ENCODE data around the gene AKAP10. TPM values are rescaled to one million over a fixed set of nuclear protein-coding genes. Genes with fewer than 3 reads are reported as not detected.
A peak's percentile ranks its signal among the peaks of the same experiment; 100 is the strongest.

Gene AKAP10
- polyA plus RNA-seq, 3 donors = 13.1 to 62.6 (median 15.4) TPM

DNA sequence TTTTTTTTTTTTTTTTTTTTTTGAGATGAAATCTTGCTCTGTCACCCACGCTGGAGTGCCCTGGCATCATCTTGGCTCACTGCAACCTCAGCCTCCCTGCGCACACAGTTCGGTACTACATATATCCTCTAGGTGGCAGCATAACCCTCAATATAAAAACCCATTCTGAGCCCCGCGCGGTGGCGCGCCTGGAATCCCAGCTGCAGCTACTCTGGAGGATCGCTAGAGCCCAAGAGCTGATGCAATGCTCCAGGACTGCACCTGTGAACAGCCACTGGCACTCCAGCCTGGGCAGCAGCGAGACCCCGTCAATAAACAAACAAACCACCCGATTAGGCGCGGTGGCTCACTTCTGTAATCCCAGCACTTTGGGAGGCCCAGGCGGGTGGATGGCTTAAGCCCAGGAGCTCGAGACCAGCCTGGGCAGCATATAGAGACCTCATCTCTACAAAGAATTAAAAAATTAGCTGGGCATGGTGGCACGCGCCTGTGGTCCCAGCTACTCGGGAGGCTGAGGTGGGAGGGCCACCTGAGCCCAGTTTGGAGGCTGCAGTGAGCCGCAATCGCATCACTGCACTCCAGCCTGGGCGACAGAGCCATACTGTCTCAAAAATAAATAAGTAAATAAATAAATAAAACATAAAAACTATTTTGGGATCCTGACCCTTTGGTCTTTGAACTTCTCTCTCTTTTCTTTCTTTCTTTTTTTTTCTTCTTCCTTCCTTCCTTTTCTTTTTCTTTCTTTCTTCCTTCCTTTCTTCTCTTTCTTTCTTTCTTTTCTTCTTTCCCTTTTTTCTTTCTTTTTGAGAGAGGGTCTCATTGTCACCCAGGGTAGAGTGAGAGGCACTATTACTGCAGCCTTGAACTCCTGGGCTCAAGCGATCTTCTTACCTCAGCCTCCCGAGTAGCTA is 15.4 kb upstream of the AKAP10 start:
- 1% methylated on average over 15 of the region's 24 CpGs for WGBS (ENCODE audit: insufficient coverage)
- H3K36me3 ChIP-seq (replicated peaks in 1 of 2; ENCODE audit: control insufficient read depth in 1 of 2, insufficient read depth in 2 of 2, low read length in 2 of 2) = no peaks in the 10 kb centered on the region
- no peaks in the 10 kb centered on the region for H4K20me1 ChIP-seq (ENCODE audit: insufficient read depth, low read length)
- no peak overlapping the region for H3K27ac Mint-ChIP-seq
- H3K4me3 Mint-ChIP-seq = peak overlapping the region in 1 of 2 donors; percentile 69
- peaks cover 1 to 10% (median 1%) of the 10 kb centered on the region in 3 donors for H3K27me3 Mint-ChIP-seq (ENCODE audit: low read depth in 3 of 3)
- H3K4me1 ChIP-seq (ENCODE audit: control insufficient read depth in 1 of 2, insufficient read depth in 2 of 2, low read length in 2 of 2) = peaks cover 7 to 10% of the 10 kb centered on the region in 2 donors
- H3K9me3 ChIP-seq (replicated peaks in 1 of 2; ENCODE audit: control insufficient read depth in 1 of 2, insufficient read depth in 1 of 2, low read length in 2 of 2) = no peaks in the 10 kb centered on the region
- H3K9me3 Mint-ChIP-seq = no peaks in the 10 kb centered on the region
- H3K4me1 Mint-ChIP-seq = peaks cover 8% of the 10 kb centered on the region
- H3K4me2 ChIP-seq (replicated peaks; ENCODE audit: extremely low read depth, low read length, poor library complexity, severe bottlenecking) = peak overlapping the region; percentile 52
- H3K79me2 ChIP-seq (ENCODE audit: insufficient read depth, low read length) = no peaks in the 10 kb centered on the region
- intact Hi-C loops (cut with micrococcal nuclease) = loop anchor here (2.0 to 10.0 kb wide), 3 partner anchors 124 to 322 kb away; no protein-coding TSS in a partner anchor
- peak; percentile 71 to 80 (median 73) for DNase-seq
- no peak overlapping the region for H3K4me3 ChIP-seq (replicated peaks in 1 of 3; ENCODE audit: low read depth in 2 of 3, low read length in 3 of 3)
- H2AFZ ChIP-seq (ENCODE audit: insufficient read depth, low read depth, low read length, poor library complexity, severe bottlenecking) = no peak overlapping the region
- no peak overlapping the region for H3K27ac ChIP-seq (ENCODE audit: low read depth in 1 of 2, low read length in 2 of 2)
- TF ChIP-seq, protein P1, sequence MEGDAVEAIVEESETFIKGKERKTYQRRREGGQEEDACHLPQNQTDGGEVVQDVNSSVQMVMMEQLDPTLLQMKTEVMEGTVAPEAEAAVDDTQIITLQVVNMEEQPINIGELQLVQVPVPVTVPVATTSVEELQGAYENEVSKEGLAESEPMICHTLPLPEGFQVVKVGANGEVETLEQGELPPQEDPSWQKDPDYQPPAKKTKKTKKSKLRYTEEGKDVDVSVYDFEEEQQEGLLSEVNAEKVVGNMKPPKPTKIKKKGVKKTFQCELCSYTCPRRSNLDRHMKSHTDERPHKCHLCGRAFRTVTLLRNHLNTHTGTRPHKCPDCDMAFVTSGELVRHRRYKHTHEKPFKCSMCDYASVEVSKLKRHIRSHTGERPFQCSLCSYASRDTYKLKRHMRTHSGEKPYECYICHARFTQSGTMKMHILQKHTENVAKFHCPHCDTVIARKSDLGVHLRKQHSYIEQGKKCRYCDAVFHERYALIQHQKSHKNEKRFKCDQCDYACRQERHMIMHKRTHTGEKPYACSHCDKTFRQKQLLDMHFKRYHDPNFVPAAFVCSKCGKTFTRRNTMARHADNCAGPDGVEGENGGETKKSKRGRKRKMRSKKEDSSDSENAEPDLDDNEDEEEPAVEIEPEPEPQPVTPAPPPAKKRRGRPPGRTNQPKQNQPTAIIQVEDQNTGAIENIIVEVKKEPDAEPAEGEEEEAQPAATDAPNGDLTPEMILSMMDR (IDR thresholded peaks at IDR 0.05) = peak; percentile 78
- H3K9ac ChIP-seq (ENCODE audit: insufficient read depth, low read length, poor library complexity, severe bottlenecking) = no peak overlapping the region
- H3K36me3 Mint-ChIP-seq = no peaks in the 10 kb centered on the region
- H3K27me3 ChIP-seq (ENCODE audit: control insufficient read depth in 2 of 2, insufficient read depth in 2 of 2, low read length in 2 of 2) = no peaks in the 10 kb centered on the region

- Histone ChIP-seq H3K36me3 (replicated peaks in 1 of 2; ENCODE audit: control insufficient read depth in 1 of 2, insufficient read depth in 2 of 2, low read length in 2 of 2) (no peaks in the 10 kb centered on the region), H3K79me2 (ENCODE audit: insufficient read depth, low read length) (no peaks in the 10 kb centered on the region), H3K9ac (ENCODE audit: insufficient read depth, low read length, poor library complexity, severe bottlenecking) (no peak overlapping the region), H3K27ac (ENCODE audit: low read depth in 1 of 2, low read length in 2 of 2) (no peak overlapping the region), H2AFZ (ENCODE audit: insufficient read depth, low read depth, low read length, poor library complexity, severe bottlenecking) (no peak overlapping the region), H4K20me1 (ENCODE audit: insufficient read depth, low read length) (no peaks in the 10 kb centered on the region), H3K4me1 (ENCODE audit: control insufficient read depth in 1 of 2, insufficient read depth in 2 of 2, low read length in 2 of 2) (peaks cover 4 to 5% of the 10 kb centered on the region in 2 donors), H3K27me3 (ENCODE audit: control insufficient read depth in 2 of 2, insufficient read depth in 2 of 2, low read length in 2 of 2) (no peaks in the 10 kb centered on the region), H3K4me3 (replicated peaks in 1 of 3; ENCODE audit: low read depth in 2 of 3, low read length in 3 of 3) (no peak overlapping the region), H3K9me3 (replicated peaks in 1 of 2; ENCODE audit: control insufficient read depth in 1 of 2, insufficient read depth in 1 of 2, low read length in 2 of 2) (no peaks in the 10 kb centered on the region), H3K4me2 (replicated peaks; ENCODE audit: extremely low read depth, low read length, poor library complexity, severe bottlenecking) (no peak overlapping the region)
- Mint-ChIP-seq H3K27ac (no peak overlapping the region), H3K4me1 (peaks cover 2% of the 10 kb centered on the region), H3K27me3 (ENCODE audit: low read depth in 3 of 3) (peaks cover 1 to 6% (median 1%) of the 10 kb centered on the region in 3 donors), H3K36me3 (no peaks in the 10 kb centered on the region), H3K9me3 (no peaks in the 10 kb centered on the region), H3K4me3 (no peak overlapping the region)
- intact Hi-C loops (cut with micrococcal nuclease) = loop anchor here (10.0 kb wide), 2 partner anchors 313 to 323 kb away; no protein-coding TSS in a partner anchor
- TF ChIP-seq, protein P1 (IDR thresholded peaks at IDR 0.05) = no peak
- WGBS (ENCODE audit: insufficient coverage) = 53% methylated on average over 3 of the region's 4 CpGs
- DNase-seq = no peak
Measured at GRCh38 chr17:19991252-19991885, 13.7 kb upstream of the AKAP10 start.

All from CD14-positive monocyte (primary cell).